ENCODE measurements around the gene OSBPL5. TPM values are rescaled to one million over a fixed set of nuclear protein-coding genes. Genes with fewer than 3 reads are reported as not detected.
A peak's percentile ranks its signal among the peaks of the same experiment; 100 is the strongest.

OSBPL5 gene
- polyA plus RNA-seq, 6 donors from 2014 or later = 0.12 to 0.25 TPM; not detected in 4

DNA sequence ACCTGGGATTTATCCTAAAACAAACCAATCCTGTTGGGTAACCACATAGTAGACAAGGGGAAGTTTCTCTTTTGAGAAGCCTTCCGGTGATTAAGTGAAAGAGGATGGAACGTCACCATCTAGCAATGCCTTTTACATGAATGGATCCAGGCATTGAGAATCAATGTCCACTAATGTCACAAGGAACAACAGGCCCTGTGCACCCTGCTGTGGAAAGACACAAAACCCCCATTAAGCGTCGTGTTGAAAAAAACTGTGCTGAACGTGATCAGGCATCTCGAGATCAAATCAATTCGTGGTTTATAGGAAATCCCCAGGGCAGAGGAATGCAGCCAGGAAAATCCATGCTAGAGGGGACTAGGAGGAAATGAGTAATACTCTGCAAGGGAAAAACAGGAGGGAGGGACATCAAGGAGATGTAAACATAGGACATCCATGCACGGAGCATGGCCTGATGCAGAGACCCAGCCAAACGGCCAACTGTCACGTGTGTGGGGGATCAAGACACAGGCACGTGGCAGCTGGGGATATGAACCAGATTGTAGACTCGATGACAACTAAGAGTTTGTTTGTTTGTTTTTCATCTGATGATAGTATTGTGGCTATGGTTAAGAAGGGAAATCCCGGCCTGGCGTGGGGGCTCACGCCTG, 69.3 kb downstream of the OSBPL5 start:
- H3K36me3 Mint-ChIP-seq = no peaks in the 10 kb centered on the region
- peaks cover 0 to 16% (median 7%) of the 10 kb centered on the region in 3 donors for H3K27me3 Mint-ChIP-seq
- ATAC-seq (ENCODE audit: low read depth in 2 of 2) (no peak), DNase-seq (no peak)
- no peak overlapping the region for H3K4me3 Mint-ChIP-seq
- no peak overlapping the region for H3K27ac Mint-ChIP-seq
- no peaks in the 10 kb centered on the region for H3K9me3 Mint-ChIP-seq
- peaks cover 0 to 8% (median 0%) of the 10 kb centered on the region in 3 donors for H3K4me1 Mint-ChIP-seq

DNA sequence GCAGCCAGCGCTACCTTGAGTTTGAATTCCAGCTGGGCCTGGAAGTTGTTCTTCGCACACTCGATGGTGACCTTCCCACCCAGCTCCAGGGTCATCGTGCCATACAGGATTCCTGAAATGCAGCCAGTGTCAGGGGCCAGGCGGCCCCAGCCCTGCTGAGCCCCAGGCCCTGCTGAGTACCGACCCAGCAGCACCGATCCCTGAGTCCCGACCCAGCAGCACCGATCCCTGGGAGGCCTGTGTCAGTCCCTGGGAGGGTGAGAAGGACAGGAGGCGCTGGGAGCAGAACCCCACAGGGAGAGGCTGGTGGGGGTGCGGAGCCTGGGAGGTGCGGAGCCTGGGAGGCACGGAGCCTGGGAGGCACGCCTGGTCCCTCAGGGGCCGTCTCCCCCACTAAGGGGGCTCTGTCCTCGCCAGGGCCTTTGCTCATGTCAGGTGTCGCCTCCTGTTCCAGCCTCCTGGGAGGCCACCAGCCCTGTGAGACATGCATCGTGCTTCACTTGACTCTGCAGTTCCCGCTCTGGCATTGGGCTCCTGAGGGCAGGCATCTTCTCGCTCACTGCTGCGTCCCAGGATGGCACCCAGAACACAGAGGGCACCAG, 70.8 kb downstream of the OSBPL5 start:
- H3K9me3 Mint-ChIP-seq = no peaks in the 10 kb centered on the region
- no peak overlapping the region for H3K4me3 Mint-ChIP-seq
- peaks cover 0 to 16% (median 7%) of the 10 kb centered on the region in 3 donors for H3K27me3 Mint-ChIP-seq
- H3K36me3 Mint-ChIP-seq = no peaks in the 10 kb centered on the region
- H3K4me1 Mint-ChIP-seq = peaks cover 0 to 10% (median 2%) of the 10 kb centered on the region in 3 donors
- ATAC-seq (ENCODE audit: low read depth in 2 of 2) = no peak
- no peak for DNase-seq
- no peak overlapping the region for H3K27ac Mint-ChIP-seq

DNA sequence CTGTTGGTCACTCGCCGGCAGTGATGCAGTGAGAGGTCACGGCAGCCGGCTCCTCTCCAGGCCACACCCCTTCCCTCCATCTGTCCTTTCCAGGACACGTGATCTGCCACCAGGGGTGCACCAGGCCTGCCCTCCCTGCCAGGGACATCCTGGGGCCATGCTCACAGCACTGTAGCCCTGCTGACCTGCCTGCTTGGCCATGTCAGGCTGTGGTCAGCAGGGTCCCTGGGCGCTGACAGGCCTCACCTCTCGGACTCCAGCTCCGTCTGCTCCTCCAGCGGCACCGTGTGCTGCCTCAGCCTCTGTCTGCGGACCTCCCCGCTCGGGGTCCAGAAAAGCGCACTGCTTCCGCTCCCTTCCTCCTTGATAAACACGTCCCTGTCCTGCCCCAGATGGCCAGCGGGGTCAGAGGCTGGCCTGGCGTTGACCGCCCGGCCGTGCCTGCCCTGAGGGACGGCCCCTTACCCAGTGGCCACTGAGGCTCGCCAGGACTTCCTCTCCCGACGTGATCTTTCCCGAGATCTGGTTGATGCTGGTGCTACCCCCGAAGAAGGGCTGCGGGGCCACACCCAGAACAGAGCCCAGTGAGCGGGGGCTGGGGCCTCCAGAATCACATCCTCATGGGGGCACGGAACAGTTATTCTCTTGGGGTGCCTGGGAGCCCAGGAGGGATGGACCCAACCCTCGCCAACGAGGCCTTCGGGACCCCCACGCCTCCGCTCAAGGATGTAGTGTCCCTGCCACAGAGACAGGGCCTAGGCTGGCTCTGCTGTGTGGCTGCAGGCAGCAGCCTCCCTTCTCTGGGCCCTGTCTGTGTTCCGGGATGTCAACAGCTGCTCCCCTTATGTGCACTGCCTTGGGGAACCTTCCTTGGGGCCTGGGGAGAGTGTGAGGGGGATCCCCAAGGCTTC, 71.6 kb downstream of the OSBPL5 start:
- Mint-ChIP-seq H3K9me3 (no peaks in the 10 kb centered on the region), H3K27ac (no peak overlapping the region), H3K36me3 (no peaks in the 10 kb centered on the region), H3K4me3 (no peak overlapping the region), H3K27me3 (peaks cover 0 to 16% (median 7%) of the 10 kb centered on the region in 3 donors), H3K4me1 (peaks cover 0 to 10% (median 2%) of the 10 kb centered on the region in 3 donors)
- no peak for ATAC-seq (ENCODE audit: low read depth in 2 of 2)
- no peak for DNase-seq

DNA sequence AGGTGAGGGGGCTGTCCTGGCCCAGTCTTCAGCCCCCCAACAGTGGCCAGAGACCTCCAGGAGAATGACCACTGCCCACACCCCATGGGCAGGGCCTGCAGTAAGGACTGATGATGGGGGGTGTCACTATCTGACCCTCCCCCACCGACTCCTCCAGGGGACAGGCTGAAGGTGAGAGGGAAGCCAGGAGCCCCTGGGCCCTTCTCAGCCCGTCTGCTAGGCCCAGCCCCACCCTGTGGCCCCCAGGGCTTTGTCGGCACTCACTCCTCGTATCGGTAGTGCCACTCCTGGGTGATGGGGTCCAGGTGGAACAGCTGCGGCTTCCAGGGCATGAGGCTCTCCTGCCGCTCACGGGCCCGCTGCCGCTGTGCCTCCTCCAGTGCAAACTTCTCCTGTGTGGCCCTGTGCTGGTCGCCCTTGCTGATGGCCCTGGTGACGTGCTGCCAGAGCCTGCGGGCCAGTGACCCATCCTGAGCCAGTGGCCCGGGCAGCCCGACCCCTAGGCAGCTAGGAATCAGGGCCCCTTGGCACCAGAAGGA, 72.4 kb downstream of the OSBPL5 start:
- Mint-ChIP-seq H3K4me1 (peaks cover 0 to 10% (median 2%) of the 10 kb centered on the region in 3 donors), H3K4me3 (no peak overlapping the region), H3K36me3 (no peaks in the 10 kb centered on the region), H3K27ac (no peak overlapping the region), H3K9me3 (no peaks in the 10 kb centered on the region), H3K27me3 (peaks cover 0 to 16% (median 7%) of the 10 kb centered on the region in 3 donors)
- DNase-seq (no peak), ATAC-seq (ENCODE audit: low read depth in 2 of 2) (no peak)

DNA sequence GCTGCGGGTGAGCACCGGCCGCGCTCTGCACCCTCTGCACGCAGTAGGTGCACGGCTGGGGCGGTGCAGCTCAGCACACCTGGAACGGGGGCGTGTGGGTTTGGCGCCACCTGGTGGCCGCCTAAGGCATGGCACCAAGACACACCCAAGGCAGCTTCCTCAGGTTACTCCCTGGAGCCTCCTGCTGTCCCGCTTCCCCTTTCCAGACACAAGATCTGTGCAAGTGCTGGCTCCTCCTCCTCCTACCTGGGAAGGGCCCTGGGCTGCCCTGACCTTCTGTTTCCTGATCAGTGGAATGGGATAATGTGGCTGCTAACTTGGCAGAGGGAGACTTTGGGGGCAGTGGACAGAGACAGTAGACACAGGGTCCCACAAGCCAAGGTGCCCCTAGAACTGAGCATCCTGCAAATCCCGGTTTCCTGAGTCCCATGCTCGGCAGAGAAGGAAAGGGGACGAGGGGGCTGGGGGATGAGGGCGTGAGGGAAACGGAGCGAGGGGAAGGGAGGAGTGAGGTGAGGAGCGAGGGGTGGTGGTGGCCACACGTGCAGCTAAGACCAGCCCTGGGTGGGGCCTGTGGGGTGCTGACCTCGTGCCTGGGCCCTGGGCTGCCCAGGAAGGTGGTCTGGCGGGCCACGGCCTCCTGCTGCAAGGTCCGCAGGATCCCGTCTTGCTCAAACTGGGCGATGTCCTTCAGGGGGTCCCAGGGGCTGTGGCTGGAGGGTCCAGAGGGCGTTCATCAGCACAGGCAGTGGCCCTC, 73.1 kb downstream of the OSBPL5 start:
- Mint-ChIP-seq H3K4me1 (peaks cover 0 to 10% (median 2%) of the 10 kb centered on the region in 3 donors), H3K36me3 (no peaks in the 10 kb centered on the region), H3K27ac (peak overlapping the region in 3 of 6 donors; percentile 53 to 79 (median 77)), H3K9me3 (no peaks in the 10 kb centered on the region), H3K4me3 (no peak overlapping the region), H3K27me3 (peaks cover 0 to 16% (median 7%) of the 10 kb centered on the region in 3 donors)
- peak; percentile 58 for DNase-seq
- peak; percentile 83 to 86 for ATAC-seq (ENCODE audit: low read depth in 2 of 2)

DNA sequence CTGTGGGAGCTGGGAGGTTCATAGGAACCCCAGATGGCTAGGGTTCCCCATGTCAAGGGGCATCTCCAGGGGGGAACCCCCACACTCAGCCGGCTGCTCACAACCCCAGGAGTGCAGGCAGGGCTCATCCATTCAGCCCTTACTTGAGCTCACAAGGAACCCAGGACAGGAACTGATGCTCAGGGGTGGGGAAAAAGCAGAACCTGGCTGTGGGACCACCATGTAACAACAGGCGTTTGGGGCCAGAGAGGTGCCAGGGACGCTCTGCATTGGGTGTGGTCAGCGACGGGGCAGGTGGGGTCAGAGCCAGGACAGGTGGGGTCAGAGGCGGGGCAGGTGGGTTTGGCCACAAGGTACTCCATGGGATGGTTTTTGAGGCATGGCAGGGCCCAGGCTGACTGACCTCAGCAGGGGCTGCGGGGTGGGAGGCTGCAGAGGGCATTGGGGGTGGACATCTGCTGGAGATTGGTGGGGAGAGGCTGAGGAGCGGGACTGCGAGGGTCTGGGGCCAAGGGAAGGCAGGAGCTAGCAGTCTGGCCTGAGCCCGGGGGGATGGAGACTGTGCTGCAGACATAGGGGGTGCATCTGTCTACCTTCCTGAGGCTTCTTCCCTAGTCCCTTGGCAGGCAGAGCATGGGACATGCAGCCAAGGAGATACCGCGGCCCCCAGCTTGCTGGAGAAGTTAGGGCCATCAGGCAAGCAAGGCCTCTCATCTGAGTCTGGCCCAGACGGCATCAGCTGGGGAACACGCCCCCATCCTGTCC, 73.8 kb downstream of the OSBPL5 start:
- Mint-ChIP-seq H3K36me3 (no peaks in the 10 kb centered on the region), H3K27ac (peak overlapping the region in 1 of 6 donors; percentile 67), H3K9me3 (no peaks in the 10 kb centered on the region), H3K4me3 (no peak overlapping the region), H3K27me3 (peaks cover 0 to 8% (median 7%) of the 10 kb centered on the region in 3 donors), H3K4me1 (peaks cover 0 to 10% (median 2%) of the 10 kb centered on the region in 3 donors)
- no peak for DNase-seq
- ATAC-seq (ENCODE audit: low read depth in 2 of 2) = no peak

DNA sequence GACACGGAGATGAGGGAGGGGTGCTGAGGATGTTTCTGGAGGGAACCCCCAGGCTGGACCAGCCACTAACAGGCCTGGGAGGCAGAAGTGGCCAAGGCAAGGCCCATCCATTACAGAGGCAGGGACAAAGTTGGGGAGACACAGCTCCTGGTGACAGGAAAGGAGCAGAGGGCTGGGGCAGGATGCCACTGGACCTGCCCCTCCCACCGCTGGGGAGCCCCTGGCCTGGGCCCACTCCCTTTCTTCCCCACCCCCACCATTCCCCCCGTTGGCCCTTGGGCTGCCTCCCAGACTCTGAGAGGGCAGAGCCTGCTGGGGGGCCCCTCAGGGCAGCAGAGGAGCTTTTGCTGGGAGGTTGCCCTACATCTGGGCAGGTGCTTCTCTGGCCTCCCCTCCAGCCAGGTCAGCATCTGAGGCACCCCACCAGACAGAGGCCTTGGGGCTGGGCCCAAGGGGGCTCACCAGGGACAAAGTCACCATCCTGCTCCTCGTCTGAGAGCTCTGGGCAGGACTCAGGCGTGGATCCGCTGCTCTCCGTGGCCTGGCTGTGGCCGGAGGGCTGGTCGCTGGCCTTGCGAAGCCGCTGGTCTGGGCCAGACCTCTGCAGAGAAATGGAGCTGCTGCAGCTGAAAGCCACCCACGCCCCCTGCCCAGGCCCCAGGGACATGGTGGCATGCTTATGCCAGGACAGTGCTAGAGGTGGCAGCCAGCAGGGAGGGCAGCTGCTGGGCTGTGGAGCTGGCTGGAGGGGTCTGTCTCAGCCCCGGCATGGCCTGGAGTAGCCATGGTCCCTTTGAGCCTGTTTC, 74.8 kb downstream of the OSBPL5 start:
- no peak for ATAC-seq (ENCODE audit: low read depth in 2 of 2)
- Mint-ChIP-seq H3K36me3 (no peaks in the 10 kb centered on the region), H3K27me3 (peaks cover 0 to 4% (median 0%) of the 10 kb centered on the region in 3 donors), H3K4me1 (peaks cover 0 to 10% (median 2%) of the 10 kb centered on the region in 3 donors), H3K9me3 (no peaks in the 10 kb centered on the region), H3K4me3 (no peak overlapping the region), H3K27ac (no peak overlapping the region)
- DNase-seq = no peak

DNA sequence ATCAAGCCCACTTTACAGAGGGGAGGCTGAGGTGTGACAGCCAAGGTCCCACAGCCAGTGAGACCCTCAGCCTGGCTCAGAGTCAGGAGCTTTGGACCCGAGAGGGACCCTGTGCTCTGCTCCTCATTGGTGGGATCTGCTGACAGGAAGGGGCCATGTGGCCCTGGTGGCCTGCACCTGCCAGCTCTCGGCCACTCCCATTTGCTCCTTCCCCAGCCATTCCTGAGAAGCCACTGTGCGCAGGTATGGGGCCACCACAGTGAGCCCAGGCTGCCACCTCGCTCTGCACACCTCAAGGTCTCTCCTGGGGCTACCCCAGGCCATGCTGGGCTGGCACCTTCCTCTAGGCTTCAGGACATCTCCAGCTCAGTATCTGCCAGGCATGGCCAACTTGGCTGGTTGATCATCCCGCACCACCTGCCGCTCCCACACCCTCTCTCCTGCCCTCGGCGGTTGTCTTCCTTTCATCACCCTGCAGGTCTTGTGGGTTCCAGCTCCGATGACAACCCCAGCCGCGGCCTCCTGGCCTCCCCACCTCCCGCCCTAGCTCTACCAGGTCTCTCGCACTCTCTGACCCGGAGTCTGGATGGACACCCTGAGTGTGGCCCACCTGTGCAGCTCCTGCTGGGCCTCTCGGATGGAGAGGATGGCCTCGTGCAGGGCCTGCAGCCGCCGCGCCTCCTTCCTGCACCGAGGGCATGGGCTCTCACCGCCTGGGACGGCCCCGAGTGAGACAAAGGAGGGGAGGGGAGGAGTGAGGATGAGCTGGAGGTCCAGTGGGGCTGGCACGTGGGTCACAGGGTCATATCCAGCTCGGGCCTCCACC, 75.7 kb downstream of the OSBPL5 start:
- no peaks in the 10 kb centered on the region for H3K9me3 Mint-ChIP-seq
- H3K36me3 Mint-ChIP-seq = no peaks in the 10 kb centered on the region
- H3K4me1 Mint-ChIP-seq = peaks cover 0 to 10% (median 2%) of the 10 kb centered on the region in 3 donors
- H3K4me3 Mint-ChIP-seq = no peak overlapping the region
- DNase-seq (no peak), ATAC-seq (ENCODE audit: low read depth in 2 of 2) (no peak)
- peaks cover 0 to 4% (median 0%) of the 10 kb centered on the region in 3 donors for H3K27me3 Mint-ChIP-seq
- peak overlapping the region in 1 of 6 donors; percentile 52 for H3K27ac Mint-ChIP-seq

DNA sequence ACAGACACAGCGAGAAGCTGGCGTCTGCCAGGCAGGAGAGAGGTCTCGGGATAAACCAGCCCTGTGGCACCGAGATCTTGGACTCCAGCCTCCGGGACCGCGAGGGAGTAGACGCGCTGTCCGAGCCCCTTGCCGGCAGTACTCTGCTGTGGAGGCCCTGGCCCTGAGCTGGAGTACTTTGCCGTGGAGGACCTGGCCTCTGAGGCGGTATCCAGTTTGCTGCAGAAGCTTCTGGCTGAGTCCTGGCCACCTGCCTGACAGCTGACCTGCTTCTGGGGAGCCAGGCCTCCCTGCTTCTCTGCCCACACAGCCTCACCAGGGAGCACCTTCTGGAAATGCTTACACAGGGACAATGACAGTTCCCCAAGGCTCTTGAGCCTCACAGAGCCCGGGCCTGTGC, 76.3 kb downstream of the OSBPL5 start:
- no peak overlapping the region for H3K4me3 Mint-ChIP-seq
- DNase-seq = no peak
- H3K27ac Mint-ChIP-seq = peak overlapping the region in 1 of 6 donors; percentile 52
- H3K27me3 Mint-ChIP-seq = peaks cover 0 to 4% (median 0%) of the 10 kb centered on the region in 3 donors
- H3K36me3 Mint-ChIP-seq = no peaks in the 10 kb centered on the region
- no peaks in the 10 kb centered on the region for H3K9me3 Mint-ChIP-seq
- peaks cover 0 to 10% (median 2%) of the 10 kb centered on the region in 3 donors for H3K4me1 Mint-ChIP-seq
- ATAC-seq (ENCODE audit: low read depth in 2 of 2) = no peak

DNA sequence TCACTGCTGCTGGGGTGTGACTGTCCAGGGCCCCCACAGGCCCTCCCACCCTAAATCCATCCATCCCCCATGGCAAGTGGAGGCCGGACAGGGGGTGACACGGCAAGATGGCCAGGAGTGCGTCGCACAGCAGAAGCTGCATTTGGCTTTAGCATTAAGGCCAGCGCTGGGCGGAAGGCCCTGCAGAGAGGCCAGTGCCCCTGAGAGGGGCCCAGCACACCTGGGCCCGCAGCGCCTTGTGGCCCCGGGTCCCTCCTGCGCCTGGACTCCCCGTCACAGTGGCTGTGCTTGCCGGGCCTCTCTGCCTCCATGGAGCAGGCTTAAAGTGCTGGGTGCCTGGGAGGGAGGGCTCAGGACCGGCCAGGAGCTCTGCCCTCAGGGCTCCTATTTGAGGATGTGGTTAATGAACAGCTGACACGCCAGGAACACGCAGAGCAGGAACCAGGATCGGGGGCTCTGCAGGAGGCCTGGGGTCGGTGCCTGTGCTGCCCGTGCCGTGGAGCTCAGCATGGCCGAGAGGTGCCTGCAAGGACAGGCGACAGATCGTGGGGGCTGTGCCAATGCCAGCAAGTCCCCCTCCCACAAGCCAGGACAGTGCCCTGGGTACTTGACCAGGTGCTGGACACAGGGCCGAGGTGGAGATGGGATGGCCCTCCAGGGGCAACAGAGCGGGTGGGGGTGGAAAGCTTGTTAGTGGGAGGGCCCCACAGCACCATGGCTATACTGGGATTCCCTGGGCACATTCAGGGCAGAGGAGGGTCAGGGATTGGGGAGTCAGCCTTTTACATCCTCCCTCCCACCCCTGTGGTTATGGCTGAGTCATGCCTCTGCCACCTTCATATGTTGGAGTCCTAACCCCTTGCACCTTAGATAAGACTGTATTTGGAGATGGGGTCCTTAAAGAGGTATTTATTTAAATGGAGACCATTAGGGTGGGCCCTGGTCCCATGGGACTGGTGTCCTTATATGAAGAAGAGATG, 77.0 kb downstream of the OSBPL5 start:
- no peak overlapping the region for H3K4me3 Mint-ChIP-seq
- ATAC-seq (ENCODE audit: low read depth in 2 of 2) (no peak), DNase-seq (no peak)
- no peak overlapping the region for H3K27ac Mint-ChIP-seq
- no peaks in the 10 kb centered on the region for H3K9me3 Mint-ChIP-seq
- H3K27me3 Mint-ChIP-seq = peaks cover 0 to 4% (median 0%) of the 10 kb centered on the region in 3 donors
- H3K4me1 Mint-ChIP-seq = peaks cover 0 to 10% (median 2%) of the 10 kb centered on the region in 3 donors
- H3K36me3 Mint-ChIP-seq = no peaks in the 10 kb centered on the region

All from naive B cell (primary cell).